ENCODE measurements around the gene PLD3. TPM values are rescaled to one million over a fixed set of nuclear protein-coding genes. Genes with fewer than 3 reads are reported as not detected.

The PLD3 gene
- total RNA-seq, 2 donors from 2014 or later: 328 to 639 TPM

DNA sequence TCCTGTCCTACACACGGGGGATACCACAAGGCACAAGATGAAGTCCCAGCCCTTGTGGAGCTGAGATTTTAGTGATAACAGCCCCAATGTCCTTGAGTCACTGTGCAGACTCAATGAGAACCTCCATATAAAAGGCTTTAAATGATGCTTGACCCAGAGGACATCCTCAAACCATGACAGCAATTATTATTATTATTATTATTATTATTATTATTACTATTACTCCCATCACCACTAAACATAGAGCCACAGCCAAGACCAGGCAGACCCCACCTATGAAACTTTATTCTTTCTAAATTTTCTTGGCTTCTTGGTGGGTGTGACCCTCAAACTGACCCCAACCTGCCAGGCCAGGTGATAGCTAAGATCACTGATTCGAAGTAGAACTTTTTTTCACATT is 11.4 kb upstream of the PLD3 start:
- intact Hi-C loops (cut with DNase I): no loop called here
- TF ChIP-seq POLR2AphosphoS5 (IDR thresholded peaks at IDR 0.05) (no peak), POLR2A (IDR thresholded peaks at IDR 0.05) (no peak)
- TF ChIP-seq, protein P1, sequence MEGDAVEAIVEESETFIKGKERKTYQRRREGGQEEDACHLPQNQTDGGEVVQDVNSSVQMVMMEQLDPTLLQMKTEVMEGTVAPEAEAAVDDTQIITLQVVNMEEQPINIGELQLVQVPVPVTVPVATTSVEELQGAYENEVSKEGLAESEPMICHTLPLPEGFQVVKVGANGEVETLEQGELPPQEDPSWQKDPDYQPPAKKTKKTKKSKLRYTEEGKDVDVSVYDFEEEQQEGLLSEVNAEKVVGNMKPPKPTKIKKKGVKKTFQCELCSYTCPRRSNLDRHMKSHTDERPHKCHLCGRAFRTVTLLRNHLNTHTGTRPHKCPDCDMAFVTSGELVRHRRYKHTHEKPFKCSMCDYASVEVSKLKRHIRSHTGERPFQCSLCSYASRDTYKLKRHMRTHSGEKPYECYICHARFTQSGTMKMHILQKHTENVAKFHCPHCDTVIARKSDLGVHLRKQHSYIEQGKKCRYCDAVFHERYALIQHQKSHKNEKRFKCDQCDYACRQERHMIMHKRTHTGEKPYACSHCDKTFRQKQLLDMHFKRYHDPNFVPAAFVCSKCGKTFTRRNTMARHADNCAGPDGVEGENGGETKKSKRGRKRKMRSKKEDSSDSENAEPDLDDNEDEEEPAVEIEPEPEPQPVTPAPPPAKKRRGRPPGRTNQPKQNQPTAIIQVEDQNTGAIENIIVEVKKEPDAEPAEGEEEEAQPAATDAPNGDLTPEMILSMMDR (IDR thresholded peaks at IDR 0.05): no peak
- no peaks in the 10 kb centered on the region for H3K36me3 ChIP-seq

DNA sequence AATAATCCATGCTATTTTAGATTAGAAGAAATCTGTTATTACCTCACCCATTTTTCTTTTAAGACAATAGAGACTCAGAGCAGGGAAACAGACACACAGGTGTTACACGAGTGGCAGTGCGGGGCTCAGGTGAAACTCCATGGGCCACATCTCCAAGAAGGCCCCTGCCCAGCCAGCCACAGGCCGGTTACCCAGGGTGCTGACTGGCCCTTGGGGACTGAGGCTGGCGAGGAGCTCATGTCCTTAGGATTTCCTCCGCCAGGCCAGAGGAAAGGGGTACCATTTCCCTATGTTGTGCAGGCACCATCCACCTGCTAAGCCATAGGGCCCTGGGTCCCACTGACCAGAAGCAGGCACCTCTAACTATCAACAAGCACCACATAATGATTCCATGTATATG is 10.9 kb upstream of the PLD3 start:
- Histone ChIP-seq H3K4me1 (replicated peaks) (no peaks in the 10 kb centered on the region), H3K36me3 (no peaks in the 10 kb centered on the region), H3K27ac (no peak overlapping the region), H3K4me3 (no peak overlapping the region), H3K27me3 (replicated peaks; ENCODE audit: insufficient read depth) (no peaks in the 10 kb centered on the region), H3K9me3 (no peaks in the 10 kb centered on the region)
- TF ChIP-seq, protein P1 (IDR thresholded peaks at IDR 0.05): no peak
- no peak for TF ChIP-seq POLR2AphosphoS5 (IDR thresholded peaks at IDR 0.05)
- TF ChIP-seq POLR2A (IDR thresholded peaks at IDR 0.05): no peak
- no peak for DNase-seq (ENCODE audit: low spot score)
- WGBS: 93% methylated on average over 5 of the region's 5 CpGs
- intact Hi-C loops (cut with DNase I): no loop called here

More for the DNA sequence above, 11.4 kb upstream of the PLD3 start:
- Histone ChIP-seq H3K27me3 (replicated peaks; ENCODE audit: insufficient read depth) (no peaks in the 10 kb centered on the region), H3K4me1 (replicated peaks) (no peaks in the 10 kb centered on the region), H3K9me3 (no peaks in the 10 kb centered on the region), H3K4me3 (no peak overlapping the region), H3K27ac (no peak overlapping the region)
- DNase-seq (ENCODE audit: low spot score): no peak
- WGBS: 74% methylated on average over 2 of the region's 2 CpGs

DNA sequence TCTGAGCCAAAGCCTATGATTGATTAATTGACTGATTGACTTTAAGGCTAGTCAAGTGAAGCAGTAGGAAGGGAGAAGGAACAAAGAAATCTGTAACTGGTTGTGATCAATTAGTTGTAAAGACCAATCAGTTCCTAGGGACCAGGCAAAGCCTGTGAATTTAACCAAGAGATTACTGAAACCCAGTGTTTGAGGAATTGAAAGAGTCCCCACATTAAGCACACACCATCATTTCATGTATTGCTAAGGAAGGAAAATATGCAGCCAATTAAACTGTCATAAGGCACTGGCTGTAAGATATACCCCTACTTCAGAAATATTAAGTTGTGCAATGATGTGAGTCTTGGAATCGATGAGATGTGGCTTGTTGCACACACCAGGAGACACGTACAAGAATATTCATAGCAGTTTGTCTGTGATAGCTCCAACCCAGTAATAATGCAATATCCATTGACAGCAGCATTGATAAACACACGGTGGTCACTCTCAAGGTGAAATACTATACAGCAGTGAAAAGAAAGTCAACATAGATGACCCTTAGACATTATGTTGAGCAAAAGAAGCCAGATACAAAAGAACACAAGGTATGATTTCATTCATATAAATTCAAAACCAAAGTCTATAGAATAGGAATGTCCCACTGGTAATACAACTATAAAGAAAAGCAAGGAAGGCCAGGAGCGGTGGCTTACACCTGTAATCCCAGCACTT is 9.3 kb upstream of the PLD3 start:
- WGBS: 97% methylated on average over 4 of the region's 4 CpGs

DNA sequence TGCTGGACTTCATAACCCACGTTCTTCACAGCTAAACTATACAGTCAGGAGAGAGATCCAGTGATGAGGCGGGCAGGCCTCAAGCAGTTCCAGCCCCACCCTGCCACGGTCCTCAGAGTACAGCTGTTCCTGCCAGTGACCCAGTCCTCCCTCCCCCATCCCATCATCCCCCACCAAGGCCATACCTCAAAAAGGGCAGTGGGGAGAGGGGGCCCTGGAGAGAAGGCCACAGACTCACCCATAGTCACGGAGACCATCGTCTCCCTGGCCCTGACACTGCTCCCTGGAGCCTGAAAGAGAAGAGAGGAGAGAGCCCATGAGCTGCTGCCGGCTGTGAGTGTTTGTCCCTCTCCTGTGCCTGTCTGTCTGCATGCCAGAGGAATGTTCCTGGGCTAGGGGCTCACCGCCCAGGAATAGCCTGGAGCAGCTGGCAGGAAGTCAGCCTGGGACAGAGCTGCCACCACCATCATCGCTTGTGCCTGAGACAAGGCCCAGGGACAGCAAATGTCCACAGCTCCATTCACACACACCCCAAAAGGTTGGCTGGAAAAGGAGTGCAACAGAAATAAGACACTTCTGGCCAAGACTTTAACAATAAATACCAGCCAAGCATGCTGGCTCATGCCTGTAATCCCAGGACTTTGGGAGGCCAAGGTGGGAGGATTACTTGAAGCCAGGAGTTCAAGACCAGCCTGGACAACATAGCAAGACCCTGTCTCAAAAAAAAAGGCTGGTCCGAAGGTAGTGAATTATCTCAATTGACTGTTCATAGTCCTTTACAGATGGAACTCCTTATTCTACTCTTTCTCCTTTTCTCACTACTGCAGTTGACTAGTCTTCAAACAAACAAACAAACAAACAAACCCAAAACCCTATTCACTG is 6.7 kb upstream of the PLD3 start:
- 33% methylated on average over 9 of the region's 9 CpGs for WGBS
- intact Hi-C loops (cut with DNase I): no loop called here
- Histone ChIP-seq H3K9me3 (no peaks in the 10 kb centered on the region), H3K4me1 (replicated peaks) (no peaks in the 10 kb centered on the region), H3K27ac (peak overlapping the region; percentile 47 to 75), H3K4me3 (no peak overlapping the region), H3K36me3 (no peaks in the 10 kb centered on the region), H3K27me3 (replicated peaks; ENCODE audit: insufficient read depth) (no peaks in the 10 kb centered on the region)
- TF ChIP-seq POLR2AphosphoS5 (IDR thresholded peaks at IDR 0.05): peak; percentile 77
- TF ChIP-seq POLR2A (IDR thresholded peaks at IDR 0.05): no peak
- DNase-seq (ENCODE audit: low spot score): peak; percentile 83

More for the DNA sequence above, 9.3 kb upstream of the PLD3 start:
- no peak for DNase-seq (ENCODE audit: low spot score)
- TF ChIP-seq POLR2AphosphoS5 (IDR thresholded peaks at IDR 0.05): no peak
- TF ChIP-seq POLR2A (IDR thresholded peaks at IDR 0.05): no peak
- TF ChIP-seq, protein P1 (IDR thresholded peaks at IDR 0.05): no peak
- intact Hi-C loops (cut with DNase I): no loop called here
- Histone ChIP-seq H3K9me3 (no peaks in the 10 kb centered on the region), H3K4me1 (replicated peaks) (no peaks in the 10 kb centered on the region), H3K4me3 (no peak overlapping the region), H3K36me3 (no peaks in the 10 kb centered on the region), H3K27me3 (replicated peaks; ENCODE audit: insufficient read depth) (no peaks in the 10 kb centered on the region), H3K27ac (no peak overlapping the region)

DNA sequence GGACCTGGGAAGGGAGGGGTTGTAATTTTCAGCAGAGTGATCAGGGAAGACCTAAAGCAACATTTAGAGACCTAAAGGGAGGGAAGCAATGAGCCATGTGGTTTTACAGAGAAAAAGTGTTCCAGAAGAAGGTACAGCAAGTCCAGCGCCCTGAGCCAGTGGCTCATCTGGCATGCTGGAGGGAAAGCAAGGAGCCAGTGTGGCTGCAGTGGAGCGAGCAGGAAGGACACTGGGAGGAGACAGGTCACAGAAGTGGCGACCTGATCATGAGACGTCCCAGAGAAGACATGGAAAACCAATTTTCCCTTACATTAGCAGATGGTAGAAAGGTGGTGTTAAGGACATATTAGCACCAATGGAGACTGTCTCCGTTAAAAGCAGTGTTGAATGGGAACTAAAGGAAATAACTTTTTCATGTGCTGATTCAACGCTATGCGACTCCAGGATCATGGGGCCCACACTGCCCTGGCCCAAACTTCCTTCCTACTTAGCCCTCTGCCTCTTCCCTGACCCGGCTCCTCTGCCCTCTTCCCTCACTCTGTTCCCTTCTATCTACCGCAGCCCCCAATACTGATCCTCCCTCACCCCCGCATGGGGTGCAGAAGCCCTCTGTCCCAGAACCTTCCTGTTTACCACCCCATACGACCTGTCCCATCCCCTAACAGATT is 5.7 kb upstream of the PLD3 start:
- TF ChIP-seq POLR2A (IDR thresholded peaks at IDR 0.05) (no peak), POLR2AphosphoS5 (IDR thresholded peaks at IDR 0.05) (no peak)
- TF ChIP-seq, protein P1 (IDR thresholded peaks at IDR 0.05): no peak
- intact Hi-C loops (cut with DNase I): no loop called here
- no peak for DNase-seq (ENCODE audit: low spot score)
- Histone ChIP-seq H3K9me3 (no peaks in the 10 kb centered on the region), H3K36me3 (no peaks in the 10 kb centered on the region), H3K27me3 (replicated peaks; ENCODE audit: insufficient read depth) (no peaks in the 10 kb centered on the region), H3K4me1 (replicated peaks) (no peaks in the 10 kb centered on the region), H3K4me3 (no peak overlapping the region), H3K27ac (peak overlapping the region; percentile 47 to 75)
- WGBS: 85% methylated on average over 11 of the region's 11 CpGs
